K562 (cell line): ENCODE results near the gene OR2A12. TPM values are rescaled to one million over a fixed set of nuclear protein-coding genes. Genes with fewer than 3 reads are reported as not detected.

Experiments
- ATAC-seq: fragments of 200-7000 bp; cut with Tn5 transposase; 3 replicates; pipeline ENCODE4 v1.9.1; 2020; ENCODE audit warnings: moderate library complexity
- BruUV-seq: library from RNA; stranded (reverse); fragments of 400-500 nt; replicated peaks from 2 replicates; lab custom pipeline; 2021; lab: Mats Ljungman, UMichigan
- CTCF ChIA-PET: fragments of 300-600 bp; formaldehyde crosslinking; extraction: SDS; loops from one replicate; lab custom pipeline; 2021; ENCODE audit warnings: low intra/inter-chr PET ratio; lab: Yijun Ruan, JAX
- POLR2A ChIA-PET: fragments of 300-600, 350-650 bp; sonication (Branson Sonifier 250); formaldehyde crosslinking; extraction: SDS; loops from one replicate; lab custom pipeline; 2021; ENCODE audit warnings: antibody characterized with exemption, inconsistent platforms; lab: Yijun Ruan, JAX
- DNase-seq, 4 experiments: peaks; one replicate each; pipeline versions ENCODE4 v3.0.0 to v3.0.0-alpha.2; 2011 to 2018; ENCODE audit warnings: low spot score in 3 of 4, mixed read lengths in 3 of 4; ENCODE audit errors: extremely low read depth in 1 of 4
- FAIRE-seq: peaks from 2 replicates; lab custom pipeline; 2011; peaks lifted over from hg19 to GRCh38; lab: Jason Lieb, UNC
- H2AFZ ChIP-seq: 2 replicates; pipeline ENCODE4 v1.6.0; 2011; ENCODE audit warnings: low read depth, low read length, control low read depth, inconsistent platforms
- H3K27ac ChIP-seq: fragments of 200-600 bp; 3 replicates; pipeline ENCODE4 v1.8.0; 2011; ENCODE audit warnings: low read depth, mild to moderate bottlenecking, control low read depth, inconsistent platforms, low read length, moderate library complexity, mixed read lengths; ENCODE audit errors: extremely low read depth
- H3K27me3 ChIP-seq, 2 experiments: fragments of 300-600 bp in 1 of 2; 2 replicates in 1 of 2; 3 replicates in 1 of 2; pipeline versions ENCODE4 v1.6.0 to v1.8.0; 2011; ENCODE audit warnings: inconsistent platforms in 2 of 2, low read length in 2 of 2, mild to moderate bottlenecking in 1 of 2, mixed read lengths in 1 of 2, moderate library complexity in 1 of 2; ENCODE audit not compliant: control insufficient read depth in 2 of 2, insufficient read depth in 2 of 2
- H3K36me3 ChIP-seq: fragments of 300-600 bp; 3 replicates; pipeline ENCODE4 v1.8.0; 2011; ENCODE audit warnings: mild to moderate bottlenecking, low read length, inconsistent platforms; ENCODE audit not compliant: control insufficient read depth, insufficient read depth
- H3K4me1 ChIP-seq, 2 experiments: fragments of 200-600 bp in 1 of 2; replicated peaks in 1 of 2; 2 replicates in 1 of 2; 3 replicates in 1 of 2; pipeline versions ENCODE4 v1.5.1 to v1.8.0; 2011; ENCODE audit warnings: inconsistent platforms in 2 of 2, low read length in 2 of 2, mild to moderate bottlenecking in 1 of 2, mixed read lengths in 1 of 2, moderate library complexity in 1 of 2; ENCODE audit not compliant: control insufficient read depth in 2 of 2, insufficient read depth in 2 of 2
- H3K4me2 ChIP-seq: 2 replicates; pipeline ENCODE4 v1.6.1; 2011; ENCODE audit warnings: low read length, control low read depth, inconsistent platforms, mixed read lengths; ENCODE audit not compliant: insufficient read depth
- H3K4me3 ChIP-seq: fragments of 200-600 bp; sonication (generic), shearing (Covaris generic); 2 replicates; pipeline ENCODE4 v1.5.1; 2016; ENCODE audit warnings: control low read depth, inconsistent platforms
- H3K79me2 ChIP-seq: fragments of 200-600 bp; 3 replicates; pipeline ENCODE4 v1.8.0; 2011; ENCODE audit warnings: low read length, inconsistent platforms; ENCODE audit not compliant: control insufficient read depth, insufficient read depth
- H3K9ac ChIP-seq, 2 experiments: 2 replicates each; pipeline versions ENCODE4 v1.6.0 to v1.6.1; 2011; ENCODE audit warnings: low read depth in 2 of 2, low read length in 2 of 2, control low read depth in 1 of 2, inconsistent platforms in 1 of 2, mild to moderate bottlenecking in 1 of 2, mixed read lengths in 1 of 2; ENCODE audit not compliant: insufficient read depth in 1 of 2
- H3K9me1 ChIP-seq: one replicate; pipeline ENCODE4 v1.6.0; 2011; ENCODE audit warnings: inconsistent platforms, mild to moderate bottlenecking, low read length, moderate library complexity; ENCODE audit not compliant: control insufficient read depth, insufficient read depth
- H3K9me3 ChIP-seq: replicated peaks from 2 replicates; pipeline ENCODE4 v1.5.1; 2011; ENCODE audit warnings: low read depth, low read length, inconsistent platforms; ENCODE audit not compliant: control insufficient read depth, insufficient read depth
- H4K20me1 ChIP-seq: replicated peaks from 2 replicates; pipeline ENCODE4 v1.6.1; 2011; ENCODE audit warnings: low read length, inconsistent platforms, mixed read lengths; ENCODE audit not compliant: control insufficient read depth, insufficient read depth
- NFIC ChIP-seq: fragments of 450-650 bp; IDR thresholded peaks from 2 replicates; pipeline ENCODE4 v1.6.1; 2017; ENCODE audit warnings: mild to moderate bottlenecking, inconsistent platforms
- ZBTB40 ChIP-seq, 2 experiments: fragments of 450-650 bp in 1 of 2; sonication (generic) in 1 of 2; formaldehyde crosslinking in 1 of 2; IDR thresholded peaks; 2 replicates each; pipeline versions ENCODE4 v1.7.1 to v1.9.0; 2016 to 2022; ENCODE audit warnings: inconsistent platforms in 1 of 2, mild to moderate bottlenecking in 1 of 2, missing genetic modification reagents in 1 of 2
- WGBS: fragments of 100-300 bp; shearing (Covaris generic); methylation state at CpG from one replicate; pipeline ENCODE4 v1.1.6; 2016; ENCODE audit warnings: low coverage, mixed read lengths; ENCODE audit not compliant: insufficient coverage; ENCODE audit errors: missing lambda C conversion rate; 5-methylcytosine and 5-hydroxymethylcytosine counted together
- in situ Hi-C: fragments of 300-500 bp; cut with MboI; formaldehyde crosslinking; loops from 4 replicates; pipeline ENCODE4 v1.15.0; 2018; ENCODE audit warnings: inconsistent platforms, mixed read lengths
- intact Hi-C: fragments of 100-400 bp; cut with micrococcal nuclease; formaldehyde crosslinking; loops from 2 replicates; pipeline ENCODE4 v1.14.2; 2022
- polyA plus RNA-seq, 8 experiments: library from polyadenylated mRNA; depleted of rRNA in 4 of 8; stranded (reverse) in 5 of 8; unstranded in 3 of 8; fragments of >200 nt; fragmentation: Nextera tagmentation in 2 of 8; fragmentation: Illumina TruSeq in 1 of 8; extraction: Ambion mirVana in 2 of 8; extraction: Trizol in 1 of 8; gene quantifications; 2 replicates each; pipeline versions ENCODE4 v1.2.1 to v1.2.3, GENCODE V29; 2011 to 2014; ENCODE audit warnings: inconsistent platforms in 1 of 8, missing spikeins in 1 of 8
- total RNA-seq, 7 experiments: library from RNA; depleted of rRNA in 6 of 7; stranded (reverse); fragments of >200 nt in 6 of 7; fragmentation: Illumina TruSeq in 2 of 7; extraction: Trizol in 2 of 7; gene quantifications; 2 replicates each; pipeline versions ENCODE4 v1.2.1 to v1.2.3, GENCODE V29; 2011 to 2021; ENCODE audit warnings: low replicate concordance in 1 of 7
- TF ChIP-seq, protein P1 (sequence below): fragments of 250-450 bp; sonication (Bioruptor Pico); IDR thresholded peaks from 2 replicates; pipeline ENCODE4 v1.4.0; 2020; ENCODE audit warnings: mild to moderate bottlenecking, moderate library complexity

The OR2A12 gene
- total and polyA plus RNA-seq, 9 of the 15 experiments (the other 6 are each of a cell fraction or from before 2014, with no cell fraction given) = not detected

DNA sequence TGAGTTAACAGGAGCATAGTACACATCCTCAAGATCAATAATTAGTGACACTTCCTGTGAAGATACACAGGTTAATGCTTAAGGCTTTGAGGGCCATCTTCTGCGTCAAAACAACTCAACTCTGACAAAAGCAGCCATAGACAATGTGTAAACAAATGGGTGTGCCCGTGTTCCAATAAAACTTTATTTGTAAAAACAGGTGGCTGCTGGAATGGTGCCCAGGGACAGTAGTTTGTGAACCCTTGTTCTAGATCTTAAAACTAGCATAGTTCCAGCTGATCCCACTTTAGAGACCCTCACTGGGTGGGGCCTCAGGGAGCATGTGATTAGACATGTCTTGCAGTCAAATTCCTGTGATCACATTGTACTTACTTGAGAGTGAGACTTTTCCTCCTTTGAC lies 44.7 kb downstream of the OR2A12 start:
- no peaks in the 10 kb centered on the region for H3K36me3 ChIP-seq
- ChIA-PET POLR2A (no interaction called here), CTCF (no interaction called here)
- H2AFZ ChIP-seq = no peak overlapping the region
- no peaks in the 10 kb centered on the region for H3K9me1 ChIP-seq
- TF ChIP-seq ZBTB40 (IDR thresholded peaks at IDR 0.05) (peak; percentile 91), ZBTB40 (CRISPR knock-in tag; IDR thresholded peaks at IDR 0.05) (peak; percentile 71), NFIC (peak; percentile 37; the same call in 1 of the 2 replicates)
- TF ChIP-seq, protein P1, sequence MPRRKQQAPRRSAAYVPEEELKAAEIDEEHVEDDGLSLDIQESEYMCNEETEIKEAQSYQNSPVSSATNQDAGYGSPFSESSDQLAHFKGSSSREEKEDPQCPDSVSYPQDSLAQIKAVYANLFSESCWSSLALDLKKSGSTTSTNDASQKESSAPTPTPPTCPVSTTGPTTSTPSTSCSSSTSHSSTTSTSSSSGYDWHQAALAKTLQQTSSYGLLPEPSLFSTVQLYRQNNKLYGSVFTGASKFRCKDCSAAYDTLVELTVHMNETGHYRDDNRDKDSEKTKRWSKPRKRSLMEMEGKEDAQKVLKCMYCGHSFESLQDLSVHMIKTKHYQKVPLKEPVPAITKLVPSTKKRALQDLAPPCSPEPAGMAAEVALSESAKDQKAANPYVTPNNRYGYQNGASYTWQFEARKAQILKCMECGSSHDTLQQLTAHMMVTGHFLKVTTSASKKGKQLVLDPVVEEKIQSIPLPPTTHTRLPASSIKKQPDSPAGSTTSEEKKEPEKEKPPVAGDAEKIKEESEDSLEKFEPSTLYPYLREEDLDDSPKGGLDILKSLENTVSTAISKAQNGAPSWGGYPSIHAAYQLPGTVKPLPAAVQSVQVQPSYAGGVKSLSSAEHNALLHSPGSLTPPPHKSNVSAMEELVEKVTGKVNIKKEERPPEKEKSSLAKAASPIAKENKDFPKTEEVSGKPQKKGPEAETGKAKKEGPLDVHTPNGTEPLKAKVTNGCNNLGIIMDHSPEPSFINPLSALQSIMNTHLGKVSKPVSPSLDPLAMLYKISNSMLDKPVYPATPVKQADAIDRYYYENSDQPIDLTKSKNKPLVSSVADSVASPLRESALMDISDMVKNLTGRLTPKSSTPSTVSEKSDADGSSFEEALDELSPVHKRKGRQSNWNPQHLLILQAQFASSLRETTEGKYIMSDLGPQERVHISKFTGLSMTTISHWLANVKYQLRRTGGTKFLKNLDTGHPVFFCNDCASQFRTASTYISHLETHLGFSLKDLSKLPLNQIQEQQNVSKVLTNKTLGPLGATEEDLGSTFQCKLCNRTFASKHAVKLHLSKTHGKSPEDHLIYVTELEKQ = no peak
- 0% methylated on average over 2 of the region's 2 CpGs for WGBS
- H3K27ac ChIP-seq = no peak overlapping the region
- no peaks in the 10 kb centered on the region for H3K4me1 ChIP-seq
- H3K4me3 ChIP-seq = no peak overlapping the region
- ATAC-seq (no peak), FAIRE-seq (no peak), DNase-seq (no peak)
- no TSS peak for BruUV-seq
- no peaks in the 10 kb centered on the region for H3K27me3 ChIP-seq
- H3K4me2 ChIP-seq = no peak overlapping the region
- intact Hi-C loops (loop anchor here (5.0 kb wide), 1 partner anchor 393 kb away; no protein-coding TSS in a partner anchor), in situ Hi-C loops (no loop called here)
- H3K9ac ChIP-seq = no peak overlapping the region
- H3K79me2 ChIP-seq = no peaks in the 10 kb centered on the region
- no peaks in the 10 kb centered on the region for H3K9me3 ChIP-seq
- H4K20me1 ChIP-seq = no peaks in the 10 kb centered on the region
